Aorta (tissue), 5 donors: ENCODE results near the gene GPRC5C. TPM values are rescaled to one million over a fixed set of nuclear protein-coding genes. Genes with fewer than 3 reads are reported as not detected.
A peak's percentile ranks its signal among the peaks of the same experiment; 100 is the strongest.

Experiments
- ATAC-seq: fragments of 200-7000 bp; cut with Tn5 transposase; one replicate; pipeline ENCODE4 v1.9.1; 2022; ENCODE audit warnings: moderate library complexity; ENCODE audit not compliant: low FRiP score
- DNase-seq, 2 donors: peaks; one replicate each; pipeline ENCODE4 v3.0.0-alpha.2; 2020
- H3K27ac ChIP-seq, 2 donors: one replicate each; pipeline ENCODE4 v1.5.1; 2013; ENCODE audit warnings: low read length in 2 of 2, mild to moderate bottlenecking in 2 of 2, moderate library complexity in 2 of 2, control low read depth in 1 of 2, inconsistent platforms in 1 of 2, low read depth in 1 of 2
- H3K27me3 ChIP-seq, 2 donors: one replicate each; pipeline ENCODE4 v1.6.1; 2013; ENCODE audit warnings: control low read depth in 1 of 2, low read length in 1 of 2, mild to moderate bottlenecking in 1 of 2, moderate library complexity in 1 of 2; ENCODE audit not compliant: insufficient read depth in 2 of 2, control insufficient read depth in 1 of 2
- H3K36me3 ChIP-seq, 2 donors: one replicate each; pipeline ENCODE4 v1.6.1; 2013; ENCODE audit warnings: control low read depth in 1 of 2, low read length in 1 of 2, mild to moderate bottlenecking in 1 of 2; ENCODE audit not compliant: insufficient read depth in 2 of 2, control insufficient read depth in 1 of 2
- H3K4me1 ChIP-seq, 2 donors: one replicate each; pipeline ENCODE4 v1.6.1; 2013; ENCODE audit warnings: low read length in 2 of 2, control low read depth in 1 of 2, mild to moderate bottlenecking in 1 of 2, moderate library complexity in 1 of 2; ENCODE audit not compliant: insufficient read depth in 2 of 2, control insufficient read depth in 1 of 2
- H3K4me3 ChIP-seq, 2 donors: one replicate each; pipeline ENCODE4 v1.5.1; 2013; ENCODE audit warnings: low read length in 2 of 2, control low read depth in 1 of 2, mild to moderate bottlenecking in 1 of 2
- H3K9me3 ChIP-seq: one replicate; pipeline ENCODE4 v1.6.1; 2013; ENCODE audit warnings: mild to moderate bottlenecking, low read length; ENCODE audit not compliant: control insufficient read depth
- WGBS, 2 donors: extraction: QIAGEN DNeasy Blood & Tissue Kit; methylation state at CpG; one replicate each; pipeline ENCODE4 v1.1.7; 2013; 5-methylcytosine and 5-hydroxymethylcytosine counted together
- intact Hi-C, 2 donors: fragments of 100-400 bp; cut with DNase I; formaldehyde crosslinking; loops; one replicate each; pipeline versions ENCODE4 v1.14.2 to v1.15.0; 2022
- polyA plus RNA-seq, 2 donors: library from polyadenylated mRNA; stranded (reverse); fragments of 200-250 nt; gene quantifications; one replicate each; pipeline ENCODE4 v1.2.3, GENCODE V29; 2013
- total RNA-seq, 2 donors: library from RNA; stranded (reverse); fragmentation: NEBNext Ultra II Directional; extraction: Animal tissue kit (Norgen Biotek cat#: 25700); gene quantifications; one replicate each; pipeline ENCODE4 v1.2.1, GENCODE V29; 2021
- donor health status: healthy with polysubstance abuse.
- donor health status: Bipolar disorder and iron deficiency.
- donor health status: DM: no; HTN: no; CAD: no.
- donor health status: DM: no; HTN: no; CAD: no.
- donor health status: DM: yes; HTN: yes; CAD: no.

Gene GPRC5C
- total and polyA plus RNA-seq, 4 donors, result 31.6 to 59.4 (median 47.7) TPM

- Histone ChIP-seq H3K27ac (no peak overlapping the region), H3K9me3 (no peaks in the 10 kb centered on the region), H3K4me1 (no peaks in the 10 kb centered on the region), H3K4me3 (no peak overlapping the region), H3K27me3 (no peaks in the 10 kb centered on the region), H3K36me3 (no peaks in the 10 kb centered on the region)
- no peak for ATAC-seq
- DNase-seq, result no peak
- intact Hi-C loops, result no loop called here
- WGBS, 2 donors, result 70 to 74% methylated on average over 7 of the region's 7 CpGs
Measured at GRCh38 chr17:74413491-74413890, 18.4 kb upstream of the GPRC5C start.

GRCh38 chr17:74414510-74414909 is 17.4 kb upstream of the GPRC5C start:
- Histone ChIP-seq H3K27me3 (no peaks in the 10 kb centered on the region), H3K9me3 (no peaks in the 10 kb centered on the region), H3K4me3 (no peak overlapping the region), H3K27ac (no peak overlapping the region), H3K36me3 (no peaks in the 10 kb centered on the region), H3K4me1 (no peaks in the 10 kb centered on the region)
- no peak for ATAC-seq
- intact Hi-C loops, result no loop called here
- 89 to 90% methylated on average over 3 of the region's 3 CpGs for WGBS, 2 donors
- no peak for DNase-seq

DNA sequence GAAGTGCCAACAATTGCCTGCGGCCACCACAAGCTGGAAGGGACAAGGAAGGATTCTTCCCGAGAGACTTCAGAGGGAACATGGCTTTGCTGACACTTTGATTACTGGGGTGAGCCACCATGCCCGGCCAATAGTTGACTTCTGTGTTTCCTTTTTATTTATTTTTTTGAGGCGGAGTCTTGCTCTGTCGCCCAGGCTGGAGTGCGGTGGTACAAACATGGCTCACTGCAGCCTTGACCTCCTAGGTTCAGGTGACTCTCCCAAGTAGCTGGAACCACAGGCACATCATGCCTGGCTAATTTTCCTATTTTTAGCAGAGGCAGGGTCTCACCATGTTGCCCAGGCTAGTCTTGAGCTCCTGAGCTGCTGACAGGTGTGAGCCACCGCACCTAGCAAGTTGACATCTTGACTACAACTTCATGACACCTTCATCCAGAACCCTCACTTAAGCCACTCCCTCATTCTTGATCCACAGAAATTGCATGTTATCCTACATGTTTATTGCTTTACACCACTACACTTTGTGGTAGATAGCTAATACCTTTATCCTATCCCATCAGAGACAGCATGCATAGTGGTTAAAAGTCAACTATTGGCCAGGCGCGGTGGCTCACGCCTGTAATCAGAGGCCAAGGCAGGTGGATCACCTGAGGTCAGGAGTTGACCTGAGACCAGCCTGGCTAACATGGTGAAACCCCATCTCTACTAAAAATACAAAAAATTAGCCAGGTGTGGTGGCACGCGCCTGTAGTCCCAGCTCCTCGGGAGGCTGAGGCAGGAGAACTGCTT is 16.1 kb upstream of the GPRC5C start:
- intact Hi-C loops, result loop anchor here in 1 of 2 donors (5.0 kb wide), 1 partner anchor 41 kb away; no protein-coding TSS in a partner anchor
- H3K4me3 ChIP-seq, result no peak overlapping the region
- no peaks in the 10 kb centered on the region for H3K36me3 ChIP-seq
- H3K4me1 ChIP-seq, result no peaks in the 10 kb centered on the region
- H3K27ac ChIP-seq, result no peak overlapping the region
- no peaks in the 10 kb centered on the region for H3K27me3 ChIP-seq
- WGBS, 2 donors, result 95% methylated on average over 13 of the region's 13 CpGs
- ATAC-seq, result no peak
- DNase-seq, result no peak
- no peaks in the 10 kb centered on the region for H3K9me3 ChIP-seq

- 83 to 85% methylated on average over 12 of the region's 12 CpGs for WGBS, 2 donors
- Histone ChIP-seq H3K27me3 (no peaks in the 10 kb centered on the region), H3K27ac (no peak overlapping the region), H3K4me1 (no peaks in the 10 kb centered on the region), H3K36me3 (no peaks in the 10 kb centered on the region), H3K4me3 (no peak overlapping the region), H3K9me3 (no peaks in the 10 kb centered on the region)
- intact Hi-C loops, result loop anchor here in 1 of 2 donors (5.0 kb wide), 1 partner anchor 40 kb away; no protein-coding TSS in a partner anchor
- no peak for ATAC-seq
- no peak for DNase-seq
Measured at GRCh38 chr17:74417178-74418045, 14.5 kb upstream of the GPRC5C start.

DNA sequence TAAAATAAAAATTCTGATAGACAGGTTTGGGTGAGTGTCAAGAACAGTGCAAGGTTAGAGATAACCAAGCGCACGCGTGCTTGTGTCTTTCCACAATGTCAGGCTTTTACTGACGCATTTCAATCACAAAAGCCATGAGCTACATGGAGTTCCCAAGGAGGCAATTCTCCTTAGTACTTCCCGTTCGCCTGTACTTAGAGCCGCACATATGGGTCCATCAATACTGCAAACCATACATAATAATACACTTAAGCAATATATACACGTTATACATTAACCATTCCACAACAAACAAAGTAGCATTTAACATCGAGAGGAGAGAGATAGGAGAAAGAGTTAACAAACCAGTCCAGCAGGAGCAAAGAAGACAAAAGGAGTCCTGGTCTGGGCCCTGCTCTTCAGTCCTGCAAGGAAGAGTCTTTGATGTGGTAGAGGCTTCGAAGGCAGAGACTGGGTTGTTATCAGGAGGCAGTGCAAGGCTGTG is 11.9 kb upstream of the GPRC5C start:
- H3K36me3 ChIP-seq, result no peaks in the 10 kb centered on the region
- no peak overlapping the region for H3K4me3 ChIP-seq
- H3K9me3 ChIP-seq, result no peaks in the 10 kb centered on the region
- 93 to 95% methylated on average over 10 of the region's 10 CpGs for WGBS, 2 donors
- H3K27ac ChIP-seq, result no peak overlapping the region
- intact Hi-C loops, result loop anchor here in 1 of 2 donors (5.0 kb wide), 1 partner anchor 37 kb away; no protein-coding TSS in a partner anchor
- DNase-seq, result no peak
- H3K27me3 ChIP-seq, result no peaks in the 10 kb centered on the region
- no peaks in the 10 kb centered on the region for H3K4me1 ChIP-seq
- ATAC-seq, result no peak

DNA sequence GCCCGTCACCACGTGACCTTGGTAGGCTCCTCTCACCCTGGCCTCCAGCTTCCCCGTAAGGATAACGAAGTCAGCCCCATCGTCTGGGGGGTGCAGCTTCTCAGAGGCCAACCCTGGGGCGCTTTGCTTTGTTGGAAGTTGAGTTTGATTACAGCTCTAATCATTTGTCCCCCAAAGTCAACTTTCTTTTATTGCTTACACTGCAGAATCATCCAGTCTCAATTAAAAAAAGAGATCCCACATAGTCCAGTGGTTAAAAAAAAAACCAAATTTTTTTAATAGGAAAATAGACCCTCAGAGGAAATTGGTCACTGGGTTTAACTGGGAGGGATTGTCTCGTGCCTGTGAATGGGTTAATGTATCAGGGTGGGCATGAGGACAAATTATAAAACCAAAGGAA is 7.8 kb upstream of the GPRC5C start:
- intact Hi-C loops, result no loop called here
- H3K4me3 ChIP-seq, result no peak overlapping the region
- no peak overlapping the region for H3K27ac ChIP-seq
- H3K27me3 ChIP-seq, result no peaks in the 10 kb centered on the region
- ATAC-seq (no peak), DNase-seq (no peak)
- H3K4me1 ChIP-seq, result no peaks in the 10 kb centered on the region
- H3K36me3 ChIP-seq, result no peaks in the 10 kb centered on the region
- no peaks in the 10 kb centered on the region for H3K9me3 ChIP-seq
- WGBS, 2 donors, result 96 to 98% methylated on average over 7 of the region's 7 CpGs

GRCh38 chr17:74424657-74425056 is 7.2 kb upstream of the GPRC5C start:
- no peaks in the 10 kb centered on the region for H3K4me1 ChIP-seq
- peak; percentile 55 for ATAC-seq
- H3K4me3 ChIP-seq, result no peak overlapping the region
- H3K27ac ChIP-seq, result no peak overlapping the region
- no peaks in the 10 kb centered on the region for H3K36me3 ChIP-seq
- no peaks in the 10 kb centered on the region for H3K9me3 ChIP-seq
- intact Hi-C loops, result loop anchor here (5.0 kb wide), 1 partner anchor 42 kb away; no protein-coding TSS in a partner anchor
- no peak for DNase-seq
- 69 to 70% methylated on average over 14 of the region's 14 CpGs for WGBS, 2 donors
- H3K27me3 ChIP-seq, result no peaks in the 10 kb centered on the region

- Histone ChIP-seq H3K36me3 (no peaks in the 10 kb centered on the region), H3K4me1 (no peaks in the 10 kb centered on the region), H3K9me3 (no peaks in the 10 kb centered on the region), H3K27me3 (no peaks in the 10 kb centered on the region), H3K27ac (peak overlapping the region in 1 of 2 donors; percentile 14), H3K4me3 (no peak overlapping the region)
- WGBS, 2 donors, result 93 to 95% methylated on average over 9 of the region's 9 CpGs
- no peak for ATAC-seq
- DNase-seq, result no peak
- intact Hi-C loops, result loop anchor here (5.0 kb wide), 1 partner anchor 44 kb away; no protein-coding TSS in a partner anchor
Measured at GRCh38 chr17:74426551-74427047, 5.3 kb upstream of the GPRC5C start.
